Measurements from ENCODE around the gene EFCC1.

EFCC1 gene

DNA sequence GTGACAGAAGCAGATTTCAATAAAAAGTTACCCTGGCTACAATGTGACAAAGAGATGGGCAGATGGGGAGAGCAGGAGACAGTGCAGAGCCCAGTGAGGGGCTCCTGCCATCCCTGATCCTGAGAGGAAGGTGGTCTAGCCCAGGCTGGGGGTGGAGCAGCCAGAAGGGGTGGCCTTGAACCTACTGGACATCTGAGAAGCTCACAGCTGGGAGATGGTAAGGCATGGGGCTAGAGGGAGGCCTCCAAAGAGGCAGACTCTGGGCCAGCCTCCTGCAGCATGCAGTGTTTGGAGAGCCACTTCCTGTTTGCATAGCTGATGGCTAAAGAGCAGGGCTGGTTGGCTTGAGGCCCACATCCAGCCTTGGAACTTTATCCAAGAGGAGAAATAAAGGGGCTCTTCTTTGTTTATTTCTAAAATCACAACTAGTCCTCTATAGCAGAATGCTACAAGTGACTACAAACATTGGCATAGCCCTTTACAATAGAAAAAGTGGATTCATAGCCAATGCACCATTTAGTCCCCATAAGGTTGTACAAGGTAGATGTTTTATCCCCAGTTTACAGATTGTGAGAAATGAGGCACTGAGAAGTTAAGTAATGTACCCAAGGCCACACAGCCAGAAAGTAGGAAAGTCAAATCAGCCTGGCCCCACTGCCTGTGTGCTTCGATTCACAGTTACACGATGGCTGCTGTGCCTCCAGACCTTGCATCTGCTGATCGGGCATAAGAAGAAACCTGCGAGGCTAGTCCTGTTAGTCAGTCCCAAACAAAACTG, 4.6 kb downstream of the EFCC1 start:
- no peak overlapping the region for H3K4me3 ChIP-seq (ENCODE audit: low read depth, low read length)
- TF ChIP-seq, protein P1, sequence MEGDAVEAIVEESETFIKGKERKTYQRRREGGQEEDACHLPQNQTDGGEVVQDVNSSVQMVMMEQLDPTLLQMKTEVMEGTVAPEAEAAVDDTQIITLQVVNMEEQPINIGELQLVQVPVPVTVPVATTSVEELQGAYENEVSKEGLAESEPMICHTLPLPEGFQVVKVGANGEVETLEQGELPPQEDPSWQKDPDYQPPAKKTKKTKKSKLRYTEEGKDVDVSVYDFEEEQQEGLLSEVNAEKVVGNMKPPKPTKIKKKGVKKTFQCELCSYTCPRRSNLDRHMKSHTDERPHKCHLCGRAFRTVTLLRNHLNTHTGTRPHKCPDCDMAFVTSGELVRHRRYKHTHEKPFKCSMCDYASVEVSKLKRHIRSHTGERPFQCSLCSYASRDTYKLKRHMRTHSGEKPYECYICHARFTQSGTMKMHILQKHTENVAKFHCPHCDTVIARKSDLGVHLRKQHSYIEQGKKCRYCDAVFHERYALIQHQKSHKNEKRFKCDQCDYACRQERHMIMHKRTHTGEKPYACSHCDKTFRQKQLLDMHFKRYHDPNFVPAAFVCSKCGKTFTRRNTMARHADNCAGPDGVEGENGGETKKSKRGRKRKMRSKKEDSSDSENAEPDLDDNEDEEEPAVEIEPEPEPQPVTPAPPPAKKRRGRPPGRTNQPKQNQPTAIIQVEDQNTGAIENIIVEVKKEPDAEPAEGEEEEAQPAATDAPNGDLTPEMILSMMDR (IDR thresholded peaks at IDR 0.05; ENCODE audit: control insufficient read depth, extremely low read depth, insufficient read depth) = no peak
- DNase-seq (ENCODE audit: low read depth) = peak; percentile 23

DNA sequence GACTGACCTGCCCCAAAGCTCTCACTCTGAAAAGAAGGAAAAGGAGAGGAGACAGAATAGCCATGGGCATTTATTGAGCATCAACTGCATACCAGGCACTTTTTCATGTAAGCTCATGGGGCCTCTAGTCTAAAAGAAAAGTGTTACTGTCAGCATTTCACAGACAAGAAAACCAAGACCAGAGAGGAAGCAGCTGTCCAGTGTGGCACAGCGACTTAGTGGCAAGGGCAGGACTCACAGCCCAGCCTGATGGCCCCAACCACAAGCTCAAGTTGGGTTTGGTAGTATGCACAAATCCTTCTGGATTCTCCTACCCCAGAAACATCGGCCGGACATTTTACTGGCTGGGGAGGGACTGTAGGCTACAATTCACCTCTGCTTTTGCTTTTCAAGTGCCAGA, 5.8 kb downstream of the EFCC1 start:
- DNase-seq (ENCODE audit: low read depth) = no peak
- TF ChIP-seq, protein P1 (IDR thresholded peaks at IDR 0.05; ENCODE audit: control insufficient read depth, extremely low read depth, insufficient read depth) = no peak
- H3K4me3 ChIP-seq (ENCODE audit: low read depth, low read length) = no peak overlapping the region

DNA sequence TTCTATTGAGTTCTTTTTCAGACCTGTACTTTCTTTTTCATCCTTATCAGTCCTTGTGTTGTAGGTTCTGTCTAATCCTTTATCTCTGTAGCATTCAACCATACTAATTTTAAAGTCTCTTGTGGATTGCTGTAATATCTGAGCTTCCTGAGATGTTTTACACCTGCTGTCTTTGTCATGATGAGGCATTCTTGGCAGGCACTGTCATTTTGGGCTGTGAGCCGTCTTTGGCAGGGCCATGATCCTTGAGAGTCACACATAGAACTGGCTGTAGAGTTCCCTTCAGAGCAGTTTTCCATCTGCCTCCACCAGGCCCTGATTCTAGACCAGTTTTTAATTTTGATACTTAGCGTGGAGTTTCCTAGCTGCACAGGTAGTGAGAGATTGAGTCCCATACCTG, 6.7 kb downstream of the EFCC1 start:
- no peak for DNase-seq (ENCODE audit: low read depth)
- H3K4me3 ChIP-seq (ENCODE audit: low read depth, low read length) = no peak overlapping the region
- TF ChIP-seq, protein P1 (IDR thresholded peaks at IDR 0.05; ENCODE audit: control insufficient read depth, extremely low read depth, insufficient read depth) = no peak

DNA sequence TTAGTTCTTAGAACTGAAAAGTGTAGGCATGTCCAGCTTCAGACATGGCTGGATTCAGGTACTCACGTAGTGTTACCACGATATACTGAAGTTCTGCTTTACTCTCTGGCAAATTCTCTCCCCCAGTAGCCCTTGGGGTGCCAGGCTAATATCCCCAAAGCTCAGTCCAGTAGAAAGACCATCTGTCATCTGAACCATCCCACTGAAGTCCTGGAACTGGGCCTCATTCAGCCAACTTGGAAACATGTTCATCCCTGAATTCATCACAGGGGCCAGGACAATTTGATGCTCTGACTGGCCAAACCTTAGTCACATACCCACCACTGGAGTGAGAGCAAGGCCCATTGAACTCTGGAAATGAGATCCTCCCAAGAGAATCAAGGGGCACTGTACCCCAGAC, 8.2 kb downstream of the EFCC1 start:
- DNase-seq (ENCODE audit: low read depth) = no peak
- TF ChIP-seq, protein P1 (IDR thresholded peaks at IDR 0.05; ENCODE audit: control insufficient read depth, extremely low read depth, insufficient read depth) = no peak
- no peak overlapping the region for H3K4me3 ChIP-seq (ENCODE audit: low read depth, low read length)

DNA sequence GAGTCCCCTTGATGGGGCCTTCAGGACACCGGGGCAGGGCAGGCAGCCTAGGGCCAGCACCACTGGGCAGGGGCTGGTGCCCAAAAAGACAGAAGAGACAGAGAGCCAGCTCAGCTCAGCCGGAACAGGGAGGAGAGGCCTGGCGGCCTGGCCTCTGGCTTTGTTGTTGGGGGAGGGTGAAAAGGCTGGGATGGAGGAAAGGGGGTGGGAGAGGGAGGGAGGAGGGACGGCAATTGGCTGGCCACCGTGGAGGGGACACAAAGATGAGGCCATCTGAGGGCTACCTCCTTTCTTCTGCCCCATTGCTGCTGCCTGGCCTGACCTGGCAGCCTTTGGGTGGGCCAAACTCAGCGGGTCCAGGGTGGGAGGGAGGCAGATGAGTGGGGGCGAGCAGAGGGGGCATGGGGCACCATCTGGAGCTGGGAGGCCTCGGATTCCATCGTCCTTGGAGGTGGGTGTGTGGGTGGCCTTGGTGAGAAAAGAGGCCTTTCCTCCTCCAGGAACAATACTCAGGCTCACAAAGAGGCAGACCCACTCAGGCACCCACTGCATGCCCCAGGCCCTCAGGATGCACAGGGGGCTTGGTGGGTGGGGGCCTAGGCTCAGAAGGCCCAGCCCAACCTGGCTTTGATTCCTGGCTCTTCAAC, 9.3 kb downstream of the EFCC1 start:
- TF ChIP-seq, protein P1 (IDR thresholded peaks at IDR 0.05; ENCODE audit: control insufficient read depth, extremely low read depth, insufficient read depth) = no peak
- H3K4me3 ChIP-seq (ENCODE audit: low read depth, low read length) = no peak overlapping the region
- DNase-seq (ENCODE audit: low read depth) = no peak

DNA sequence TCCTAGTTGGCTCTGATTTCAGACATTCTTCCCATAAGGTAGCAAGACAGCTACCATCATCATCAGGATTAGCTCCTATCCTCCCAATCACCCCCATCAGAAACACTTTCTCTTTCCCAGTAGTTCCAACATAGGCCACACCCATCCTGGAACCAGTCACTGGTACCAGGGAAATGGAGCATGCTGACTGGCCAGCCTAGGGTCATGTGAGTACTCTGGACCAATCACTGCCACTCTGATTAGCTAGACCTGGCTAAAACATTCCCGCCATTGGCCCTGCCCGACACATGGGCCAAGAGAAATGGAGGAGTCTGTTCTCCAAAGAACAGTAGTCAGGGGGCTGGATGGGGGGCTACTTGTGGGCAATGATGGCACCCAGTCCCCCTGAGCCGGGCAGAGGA, 12.4 kb downstream of the EFCC1 start:
- DNase-seq (ENCODE audit: low read depth) = no peak
- TF ChIP-seq, protein P1 (IDR thresholded peaks at IDR 0.05; ENCODE audit: control insufficient read depth, extremely low read depth, insufficient read depth) = no peak
- H3K4me3 ChIP-seq (ENCODE audit: low read depth, low read length) = no peak overlapping the region

Measured in LNCaP clone FGC (cell line).